ENCODE measurements around the gene USP44. TPM values are rescaled to one million over a fixed set of nuclear protein-coding genes. Genes with fewer than 3 reads are reported as not detected.

USP44 gene
- total RNA-seq, 1 donor from 2014 or later, result not detected

GRCh38 chr12:95545731-95546490 is 5.4 kb downstream of the USP44 start:
- no peak for DNase-seq (ENCODE audit: low spot score)
- peaks cover 6% of the 10 kb centered on the region for H3K36me3 Mint-ChIP-seq (ENCODE audit: low read depth)
- H3K4me1 Mint-ChIP-seq (ENCODE audit: low read depth), result peaks cover 7% of the 10 kb centered on the region
- peaks cover 36% of the 10 kb centered on the region for H3K27me3 Mint-ChIP-seq (ENCODE audit: low read depth)
- no peak overlapping the region for H3K4me3 Mint-ChIP-seq (ENCODE audit: unreplicated experiment)
- peaks cover 6% of the 10 kb centered on the region for H3K9me3 Mint-ChIP-seq (ENCODE audit: low read depth)
- no peak for TF ChIP-seq CTCF (IDR thresholded peaks at IDR 0.05)
- no peak overlapping the region for H3K27ac Mint-ChIP-seq (ENCODE audit: unreplicated experiment)

- no peak for TF ChIP-seq CTCF (IDR thresholded peaks at IDR 0.05)
- Mint-ChIP-seq H3K4me1 (ENCODE audit: low read depth) (peaks cover 7% of the 10 kb centered on the region), H3K27me3 (ENCODE audit: low read depth) (peaks cover 34% of the 10 kb centered on the region), H3K27ac (ENCODE audit: unreplicated experiment) (no peak overlapping the region), H3K9me3 (ENCODE audit: low read depth) (peaks cover 6% of the 10 kb centered on the region), H3K36me3 (ENCODE audit: low read depth) (peaks cover 6% of the 10 kb centered on the region), H3K4me3 (ENCODE audit: unreplicated experiment) (no peak overlapping the region)
- DNase-seq (ENCODE audit: low spot score), result no peak
Measured at GRCh38 chr12:95545303-95545702, 6.0 kb downstream of the USP44 start.

GRCh38 chr12:95544756-95545155 is 6.5 kb downstream of the USP44 start:
- H3K27ac Mint-ChIP-seq (ENCODE audit: unreplicated experiment), result no peak overlapping the region
- H3K9me3 Mint-ChIP-seq (ENCODE audit: low read depth), result peaks cover 6% of the 10 kb centered on the region

GRCh38 chr12:95543305-95543704 is 8.0 kb downstream of the USP44 start:
- Mint-ChIP-seq H3K4me3 (ENCODE audit: unreplicated experiment) (no peak overlapping the region), H3K27ac (ENCODE audit: unreplicated experiment) (no peak overlapping the region), H3K4me1 (ENCODE audit: low read depth) (peaks cover 7% of the 10 kb centered on the region), H3K27me3 (ENCODE audit: low read depth) (peaks cover 28% of the 10 kb centered on the region), H3K9me3 (ENCODE audit: low read depth) (no peaks in the 10 kb centered on the region), H3K36me3 (ENCODE audit: low read depth) (no peaks in the 10 kb centered on the region)
- DNase-seq (ENCODE audit: low spot score), result no peak
- TF ChIP-seq CTCF (IDR thresholded peaks at IDR 0.05), result no peak

More at GRCh38 chr12:95544756-95545155, 6.5 kb downstream of the USP44 start:
- DNase-seq (ENCODE audit: low spot score), result no peak
- Mint-ChIP-seq H3K27me3 (ENCODE audit: low read depth) (peaks cover 37% of the 10 kb centered on the region), H3K36me3 (ENCODE audit: low read depth) (peaks cover 6% of the 10 kb centered on the region), H3K4me3 (ENCODE audit: unreplicated experiment) (no peak overlapping the region), H3K4me1 (ENCODE audit: low read depth) (peaks cover 7% of the 10 kb centered on the region)
- TF ChIP-seq CTCF (IDR thresholded peaks at IDR 0.05), result no peak

GRCh38 chr12:95541436-95541835 is 9.8 kb downstream of the USP44 start:
- Mint-ChIP-seq H3K27me3 (ENCODE audit: low read depth) (peaks cover 14% of the 10 kb centered on the region), H3K4me3 (ENCODE audit: unreplicated experiment) (no peak overlapping the region), H3K4me1 (ENCODE audit: low read depth) (no peaks in the 10 kb centered on the region), H3K9me3 (ENCODE audit: low read depth) (no peaks in the 10 kb centered on the region), H3K36me3 (ENCODE audit: low read depth) (no peaks in the 10 kb centered on the region), H3K27ac (ENCODE audit: unreplicated experiment) (no peak overlapping the region)
- no peak for DNase-seq (ENCODE audit: low spot score)
- no peak for TF ChIP-seq CTCF (IDR thresholded peaks at IDR 0.05)

All from chondrocyte (in vitro differentiated cells).